ENCODE measurements around the gene CORO2B. TPM values are rescaled to one million over a fixed set of nuclear protein-coding genes. Genes with fewer than 3 reads are reported as not detected.
A peak's percentile ranks its signal among the peaks of the same experiment; 100 is the strongest.

Gene CORO2B
- total RNA-seq, 4 donors from 2014 or later = 0.70 to 9.1 (median 1.7) TPM

- no peaks in the 10 kb centered on the region for H3K9me3 ChIP-seq
- peak overlapping the region in 2 of 4 donors; percentile 18 to 34 for H3K27ac ChIP-seq
- no peaks in the 10 kb centered on the region for H3K4me1 ChIP-seq
- no peak overlapping the region for H3K4me3 ChIP-seq
- H3K27me3 ChIP-seq = no peaks in the 10 kb centered on the region
- no peak for TF ChIP-seq CTCF (IDR thresholded peaks at IDR 0.05)
- no peak for TF ChIP-seq POLR2A (IDR thresholded peaks at IDR 0.05)
- no peak for DNase-seq
- H3K36me3 ChIP-seq = peaks cover 0 to 23% (median 0%) of the 10 kb centered on the region in 3 donors
Observed at GRCh38 chr15:68775236-68775577, 196.4 kb downstream of the CORO2B start.

- peak in 1 of 3 donors; percentile 69 for DNase-seq
- TF ChIP-seq POLR2A (IDR thresholded peaks at IDR 0.05) (no peak), CTCF (IDR thresholded peaks at IDR 0.05) (no peak)
- peak overlapping the region in 2 of 4 donors; percentile 18 to 34 for H3K27ac ChIP-seq
- no peaks in the 10 kb centered on the region for H3K9me3 ChIP-seq
- no peaks in the 10 kb centered on the region for H3K4me1 ChIP-seq
- H3K27me3 ChIP-seq = no peaks in the 10 kb centered on the region
- H3K36me3 ChIP-seq = peaks cover 0 to 30% (median 0%) of the 10 kb centered on the region in 3 donors
- no peak overlapping the region for H3K4me3 ChIP-seq
Observed at GRCh38 chr15:68775671-68776476, 197.1 kb downstream of the CORO2B start.

- Histone ChIP-seq H3K36me3 (peaks cover 0 to 36% (median 0%) of the 10 kb centered on the region in 3 donors), H3K27me3 (no peaks in the 10 kb centered on the region), H3K4me3 (no peak overlapping the region), H3K9me3 (no peaks in the 10 kb centered on the region), H3K27ac (peak overlapping the region in 2 of 4 donors; percentile 18 to 34), H3K4me1 (no peaks in the 10 kb centered on the region)
- TF ChIP-seq POLR2A (IDR thresholded peaks at IDR 0.05) (no peak), CTCF (IDR thresholded peaks at IDR 0.05) (no peak)
- no peak for DNase-seq
Observed at GRCh38 chr15:68776477-68777270, 197.9 kb downstream of the CORO2B start.

Other genes starting within 250 kb of the CORO2B start
- 10 to 100 TPM in 1 of 4 donors, 1 to 10 TPM in 2, under 1 TPM in 1; 0.88 to 24.8 (median 2.6) TPM for gene ITGA11, start 146.8 kb upstream of the CORO2B start, total RNA-seq
- gene ANP32A, start 241.9 kb downstream of the CORO2B start, total RNA-seq = 10 to 100 TPM; 38.2 to 90.8 (median 40.1) TPM

Data from Peyer's patch (tissue), 4 donors.